D341Med (cell line): ENCODE measurements around the gene TSPAN13.

Experiments
- DNase-seq: peaks from one replicate; pipeline ENCODE4 v3.0.0; 2012; ENCODE audit warnings: low spot score

The TSPAN13 gene

DNA sequence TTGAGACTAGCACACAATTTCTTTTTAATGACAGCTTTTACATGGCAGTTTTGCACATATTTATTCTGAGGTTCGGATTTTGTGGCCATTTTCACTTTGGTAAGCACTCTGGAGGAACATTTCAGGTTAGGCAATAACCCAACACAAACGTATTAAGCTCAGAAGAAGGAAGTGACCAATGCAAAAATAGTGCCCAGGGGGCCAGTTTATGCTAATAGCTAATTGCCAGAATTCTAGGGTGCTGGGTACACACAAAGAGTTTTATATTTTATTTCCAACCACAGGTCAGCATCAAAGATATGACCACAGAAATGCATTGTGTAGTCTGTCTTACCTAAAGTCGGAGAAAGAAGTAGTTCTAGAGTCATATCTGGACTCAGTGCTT is 59.7 kb downstream of the TSPAN13 start:
- no peak for DNase-seq

GRCh38 chr7:16815001-16815400 is 61.4 kb downstream of the TSPAN13 start:
- no peak for DNase-seq

GRCh38 chr7:16816824-16817223 is 63.3 kb downstream of the TSPAN13 start:
- DNase-seq = no peak

DNA sequence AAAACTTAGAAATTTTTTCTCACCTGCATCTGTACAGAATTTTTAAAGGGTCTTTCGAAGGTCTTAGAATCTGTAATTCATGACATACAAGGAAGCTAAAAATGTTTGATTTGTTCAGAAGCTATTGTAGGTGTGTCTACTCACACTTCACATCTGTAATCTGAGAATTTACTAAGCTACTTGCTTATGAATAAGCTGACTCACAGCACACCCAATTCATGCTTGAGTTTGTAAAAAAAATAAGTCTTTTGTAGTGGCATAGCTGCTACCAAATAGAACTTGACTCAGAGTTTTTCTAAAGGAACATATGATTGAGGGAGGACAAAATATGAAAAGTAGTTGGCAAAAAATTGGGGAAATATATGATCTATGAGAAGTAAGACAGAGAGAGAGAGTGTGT is 64.0 kb downstream of the TSPAN13 start:
- no peak for DNase-seq

DNA sequence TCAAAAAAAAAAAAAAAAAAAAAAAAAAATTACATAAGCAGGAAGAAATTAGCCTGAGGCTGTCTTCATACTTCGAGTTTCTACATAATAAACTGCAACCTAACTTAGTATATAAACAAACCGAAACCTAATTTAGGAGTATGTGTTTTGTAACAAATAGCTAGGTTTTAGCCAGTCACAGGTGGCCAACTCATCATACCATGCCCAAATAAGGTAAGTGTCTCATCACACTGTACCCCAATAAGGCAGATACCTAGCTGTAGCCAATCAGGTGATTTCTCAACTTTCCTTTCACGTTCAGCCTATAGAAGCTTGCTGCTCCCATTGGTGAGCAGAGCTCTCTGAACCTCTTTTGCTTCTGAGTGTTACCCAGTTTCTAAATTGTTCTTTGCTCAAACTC is 65.2 kb downstream of the TSPAN13 start:
- DNase-seq = no peak

DNA sequence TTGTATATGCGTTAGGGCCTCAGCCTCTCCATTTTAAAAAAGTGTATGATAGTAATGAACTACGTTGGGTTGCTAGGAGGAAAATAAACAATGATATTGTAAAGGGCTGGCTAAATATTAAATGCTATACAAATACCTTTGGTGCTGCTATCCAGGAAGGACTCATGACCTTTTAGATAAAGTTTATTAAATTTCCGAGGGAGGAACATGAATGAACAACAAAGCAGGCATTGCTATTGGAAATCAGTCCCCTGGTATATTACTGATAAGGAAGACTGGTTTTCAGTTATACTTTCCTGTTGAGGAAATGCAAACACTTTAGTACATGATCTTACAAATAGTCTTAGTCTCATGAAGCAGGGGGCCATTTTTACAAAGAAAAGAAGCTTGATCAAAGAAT is 68.5 kb downstream of the TSPAN13 start:
- DNase-seq = no peak

DNA sequence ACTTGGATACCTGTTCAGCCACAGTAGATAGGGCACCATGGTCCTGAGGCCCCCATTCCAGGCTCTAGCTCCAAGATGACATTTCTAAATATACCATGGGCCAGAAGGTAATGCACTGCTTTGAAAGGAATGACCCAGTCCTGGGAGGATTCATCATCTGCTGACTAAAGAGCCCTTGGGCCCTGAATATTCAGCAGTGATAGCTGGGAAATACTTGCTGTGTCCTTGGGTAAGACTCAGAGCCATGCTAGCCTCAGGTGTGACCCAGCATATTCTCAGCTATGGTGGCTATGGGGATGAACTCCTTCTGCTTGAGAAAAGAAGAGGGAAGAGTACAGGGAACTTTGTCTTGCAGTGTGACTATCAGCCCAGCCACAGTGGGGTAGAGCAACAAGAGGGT is 72.5 kb downstream of the TSPAN13 start:
- DNase-seq = no peak

GRCh38 chr7:16833373-16833772 is 79.8 kb downstream of the TSPAN13 start:
- no peak for DNase-seq
